BLaER1 (cell line): ENCODE results near the gene SFXN2.
"Not testable (repeated sequence)": the region's sequence is repeated elsewhere in the genome, so short reads cannot be mapped to it uniquely, and the experiment has no call there.

Experiments
- H3K27ac ChIP-seq: shearing (Covaris generic); formaldehyde crosslinking; 2 replicates; pipeline ENCODE4 v1.8.1; 2022
- H3K27me3 ChIP-seq: shearing (Covaris generic); formaldehyde crosslinking; 2 replicates; pipeline ENCODE4 v1.8.1; 2022
- H3K36me3 ChIP-seq: shearing (Covaris generic); formaldehyde crosslinking; 2 replicates; pipeline ENCODE4 v1.8.1; 2022
- H3K4me1 ChIP-seq: shearing (Covaris generic); formaldehyde crosslinking; 2 replicates; pipeline ENCODE4 v1.8.1; 2022
- H3K4me2 ChIP-seq: shearing (Covaris generic); formaldehyde crosslinking; 2 replicates; pipeline ENCODE4 v1.8.1; 2022
- H3K4me3 ChIP-seq: shearing (Covaris generic); formaldehyde crosslinking; 2 replicates; pipeline ENCODE4 v1.8.1; 2022
- H3K9ac ChIP-seq: shearing (Covaris generic); formaldehyde crosslinking; 2 replicates; pipeline ENCODE4 v1.8.1; 2022
- H3K9me3 ChIP-seq: shearing (Covaris generic); formaldehyde crosslinking; 2 replicates; pipeline ENCODE4 v1.8.1; 2022
- H4K20me1 ChIP-seq: shearing (Covaris generic); formaldehyde crosslinking; 2 replicates; pipeline ENCODE4 v1.8.1; 2022
- Cebpa-rat ChIP-seq: shearing (Covaris generic); IDR thresholded peaks from 2 replicates; pipeline ENCODE4 v1.8.1; 2022

Gene SFXN2

GRCh38 chr10:102714621-102715455 lies at the start of gene SFXN2:
SFXN2 (plus strand) TSS chr10:102714636; CDS start chr10:102726637, 12,001 bp downstream.
- Histone ChIP-seq H3K36me3 (peaks cover 9% of the 10 kb centered on the region; the same call in 1 of the 2 replicates), H3K4me1 (peaks cover 81% of the 10 kb centered on the region), H3K27me3 (no peaks in the 10 kb centered on the region), H3K9me3 (no peaks in the 10 kb centered on the region), H3K27ac (peak within 1 kb of the TSS; percentile 81), H3K4me3 (peak within 1 kb of the TSS; percentile 92), H3K9ac (peak within 1 kb of the TSS; percentile 86), H3K4me2 (peak within 1 kb of the TSS; percentile 92), H4K20me1 (0 out of 2 replicates have a peak, but pooled peaks cover 13% of the 10 kb centered on the region)
- TF ChIP-seq Cebpa-rat: no peak

- Histone ChIP-seq H3K4me1 (peaks cover 97% of the 10 kb centered on the region), H3K27me3 (no peaks in the 10 kb centered on the region), H3K9me3 (no peaks in the 10 kb centered on the region), H3K27ac (no peak overlapping the region), H3K4me2 (no peak overlapping the region), H3K36me3 (no peaks in the 10 kb centered on the region), H3K4me3 (no peak overlapping the region), H3K9ac (no peak overlapping the region), H4K20me1 (no peaks in the 10 kb centered on the region)
- no peak for TF ChIP-seq Cebpa-rat
These were observed 48.4 kb upstream of the SFXN2 start for GRCh38 chr10:102665904-102666509.

DNA sequence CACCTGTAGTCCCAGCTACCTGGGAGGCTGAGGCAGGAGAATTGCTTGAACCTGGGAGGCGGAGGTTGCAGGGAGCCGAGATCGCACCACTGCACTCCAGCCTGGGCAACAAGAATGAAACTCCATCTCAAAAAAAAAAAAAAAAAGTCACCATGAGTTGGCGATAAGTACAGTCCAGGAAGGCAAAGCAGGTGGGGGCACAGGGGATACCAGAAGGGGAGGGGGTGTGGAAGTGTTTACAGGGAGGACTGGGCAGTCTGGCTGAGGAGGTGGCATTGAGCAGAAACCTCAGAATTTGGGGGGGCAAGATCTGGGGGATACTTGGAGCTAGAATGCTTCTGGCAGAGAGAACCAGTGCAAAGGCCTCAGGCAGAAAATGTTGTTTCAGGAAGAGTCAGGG lies 47.0 kb upstream of the SFXN2 start:
- H3K27me3 ChIP-seq, H3K9ac ChIP-seq, H3K9me3 ChIP-seq, H3K36me3 ChIP-seq, H4K20me1 ChIP-seq, H3K4me3 ChIP-seq: not testable (repeated sequence)
- peak overlapping the region; percentile 65 for H3K27ac ChIP-seq
- peaks cover 97% of the 10 kb centered on the region for H3K4me1 ChIP-seq
- peak overlapping the region; percentile 94 for H3K4me2 ChIP-seq

GRCh38 chr10:102668326-102669107 lies 45.9 kb upstream of the SFXN2 start:
- TF ChIP-seq Cebpa-rat: no peak
- H3K4me3 ChIP-seq: no peak overlapping the region
- peak overlapping the region; percentile 82 for H3K27ac ChIP-seq
- peak overlapping the region; percentile 59 for H3K9ac ChIP-seq
- no peaks in the 10 kb centered on the region for H3K27me3 ChIP-seq
- H3K4me2 ChIP-seq: peak overlapping the region; percentile 94
- H3K36me3 ChIP-seq: no peaks in the 10 kb centered on the region
- peaks cover 97% of the 10 kb centered on the region for H3K4me1 ChIP-seq
- no peaks in the 10 kb centered on the region for H3K9me3 ChIP-seq
- no peaks in the 10 kb centered on the region for H4K20me1 ChIP-seq

DNA sequence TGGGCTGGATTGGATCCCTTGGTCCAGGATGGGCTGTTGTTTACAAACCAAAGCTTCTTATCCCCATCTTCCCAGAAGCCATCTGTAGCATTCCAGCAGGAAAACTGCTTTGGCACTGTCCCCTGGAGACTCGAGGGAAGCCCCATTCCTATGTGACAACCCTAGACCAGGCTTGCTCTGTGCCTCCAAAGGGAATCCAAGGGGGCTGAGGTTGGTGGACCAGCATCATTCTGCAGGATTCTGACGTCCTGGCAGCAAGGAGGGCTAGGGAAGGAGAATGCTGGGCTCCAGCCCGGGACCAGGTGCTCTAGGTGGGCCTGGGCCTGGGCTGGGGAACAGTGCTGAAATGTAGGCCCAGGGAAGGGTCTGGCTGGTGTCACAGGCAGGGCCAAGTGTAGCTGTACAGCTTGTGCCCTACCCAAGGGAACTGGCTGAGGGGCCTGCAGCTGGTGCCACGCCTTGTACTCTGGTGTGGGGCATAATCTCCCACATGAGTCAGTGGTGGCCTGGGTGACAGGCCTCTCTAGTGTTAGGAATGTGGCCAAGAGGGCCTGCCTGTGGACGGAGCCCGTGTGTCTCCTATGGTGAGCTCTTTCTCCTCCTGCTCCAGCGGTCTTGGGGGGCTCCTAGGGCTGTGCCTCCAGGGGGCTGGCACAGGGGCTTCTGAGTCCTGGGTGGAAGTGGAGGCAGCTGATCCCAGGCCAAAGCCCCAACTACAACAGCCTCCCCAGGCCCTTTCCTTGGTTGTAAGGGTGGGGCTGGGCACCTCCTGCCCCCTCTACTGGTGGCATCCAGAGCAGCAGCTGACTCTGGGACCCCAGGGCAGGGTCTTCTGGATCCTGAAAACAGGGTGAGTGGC lies 45.0 kb upstream of the SFXN2 start:
- H3K9me3 ChIP-seq: no peaks in the 10 kb centered on the region
- H3K4me2 ChIP-seq: peak overlapping the region; percentile 94
- peak overlapping the region; percentile 59 for H3K9ac ChIP-seq
- H4K20me1 ChIP-seq: no peaks in the 10 kb centered on the region
- H3K4me1 ChIP-seq: peaks cover 94% of the 10 kb centered on the region
- no peaks in the 10 kb centered on the region for H3K27me3 ChIP-seq
- no peak overlapping the region for H3K4me3 ChIP-seq
- H3K27ac ChIP-seq: peak overlapping the region; percentile 82
- TF ChIP-seq Cebpa-rat: no peak
- no peaks in the 10 kb centered on the region for H3K36me3 ChIP-seq

GRCh38 chr10:102670065-102670670 lies 44.3 kb upstream of the SFXN2 start:
- Histone ChIP-seq H3K27ac (peak overlapping the region; percentile 82), H3K9ac (peak overlapping the region; percentile 59), H3K27me3 (no peaks in the 10 kb centered on the region), H3K4me1 (peaks cover 94% of the 10 kb centered on the region), H3K4me2 (peak overlapping the region; percentile 94), H3K4me3 (no peak overlapping the region), H3K9me3 (no peaks in the 10 kb centered on the region), H3K36me3 (no peaks in the 10 kb centered on the region), H4K20me1 (no peaks in the 10 kb centered on the region)
- no peak for TF ChIP-seq Cebpa-rat

DNA sequence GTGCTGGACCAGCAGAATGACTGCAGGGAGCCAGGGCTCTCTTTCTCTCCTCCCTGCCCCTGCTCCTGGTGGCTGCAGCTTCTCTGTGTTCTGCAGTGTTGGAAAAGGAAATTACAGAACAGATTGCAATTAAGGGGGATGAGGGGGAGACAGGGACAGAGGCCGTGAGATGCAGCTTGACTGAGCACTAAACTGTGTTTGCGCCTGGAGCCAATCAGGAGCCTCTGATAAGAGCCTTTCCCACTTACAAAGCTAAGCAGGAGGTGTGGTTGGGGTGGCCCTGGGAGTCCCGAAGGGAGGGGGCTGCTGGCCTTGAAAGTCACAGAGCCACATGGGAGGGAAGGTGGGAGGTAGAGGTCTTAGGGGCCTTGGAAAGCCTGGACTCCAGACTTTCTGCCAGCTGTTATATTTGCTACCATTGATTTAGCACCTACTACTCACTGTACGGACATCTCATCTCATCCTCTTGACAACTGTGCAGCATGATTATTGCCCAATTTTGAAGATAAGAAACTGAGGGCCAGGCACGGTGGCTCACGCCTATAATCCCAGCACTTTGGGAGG lies 43.5 kb upstream of the SFXN2 start:
- no peak for TF ChIP-seq Cebpa-rat
- Histone ChIP-seq H3K9me3 (no peaks in the 10 kb centered on the region), H3K4me1 (peaks cover 95% of the 10 kb centered on the region), H3K27me3 (no peaks in the 10 kb centered on the region), H3K27ac (peak overlapping the region; percentile 82), H3K9ac (peak overlapping the region; percentile 59), H3K4me2 (peak overlapping the region; percentile 94), H4K20me1 (no peaks in the 10 kb centered on the region), H3K4me3 (no peak overlapping the region), H3K36me3 (no peaks in the 10 kb centered on the region)

GRCh38 chr10:102673236-102673818 lies 41.1 kb upstream of the SFXN2 start:
- H3K27ac ChIP-seq: peak overlapping the region; percentile 82
- H3K9ac ChIP-seq: peak overlapping the region; percentile 68
- H3K4me3 ChIP-seq: peak overlapping the region; percentile 64
- peak overlapping the region; percentile 94 for H3K4me2 ChIP-seq
- no peaks in the 10 kb centered on the region for H3K9me3 ChIP-seq
- TF ChIP-seq Cebpa-rat: no peak
- no peaks in the 10 kb centered on the region for H4K20me1 ChIP-seq
- no peaks in the 10 kb centered on the region for H3K36me3 ChIP-seq
- H3K27me3 ChIP-seq: no peaks in the 10 kb centered on the region
- peaks cover 95% of the 10 kb centered on the region for H3K4me1 ChIP-seq
